Testis (tissue), 3 donors: ENCODE data around the gene KLF11. TPM values are rescaled to one million over a fixed set of nuclear protein-coding genes. Genes with fewer than 3 reads are reported as not detected.

Experiments
- DNase-seq: peaks from one replicate; pipeline ENCODE4 v3.0.0-alpha.2; 2019
- H3K27ac ChIP-seq, 2 donors: fragments of 200-600 bp; sonication (generic); one replicate each; pipeline ENCODE4 v1.5.1; 2019
- H3K27me3 ChIP-seq: fragments of 200-600 bp; sonication (generic); one replicate; pipeline ENCODE4 v1.5.1; 2019
- H3K36me3 ChIP-seq: fragments of 200-600 bp; sonication (generic); one replicate; pipeline ENCODE4 v1.5.1; 2017; ENCODE audit warnings: low read depth; ENCODE audit errors: missing control alignments
- H3K4me1 ChIP-seq: fragments of 200-600 bp; sonication (generic); one replicate; pipeline ENCODE4 v1.5.1; 2019
- H3K4me3 ChIP-seq, 2 donors: fragments of 200-600 bp; sonication (generic); one replicate each; pipeline ENCODE4 v1.5.1; 2017 to 2019
- H3K9me3 ChIP-seq: fragments of 200-600 bp; sonication (generic); one replicate; pipeline ENCODE4 v1.5.1; 2017
- CTCF ChIP-seq, 3 experiments: fragments of 450-650 bp in 2 of 3; fragments of 200-600 bp in 1 of 3; sonication (generic) in 1 of 3; IDR thresholded peaks; one replicate each; pipeline ENCODE4 v1.5.1; 2016 to 2019; ENCODE audit warnings: antibody characterized with exemption in 3 of 3, mild to moderate bottlenecking in 2 of 3, moderate library complexity in 1 of 3
- POLR2A ChIP-seq: fragments of 450-650 bp; IDR thresholded peaks from one replicate; pipeline ENCODE4 v1.6.1; 2017; ENCODE audit warnings: antibody characterized with exemption, mild to moderate bottlenecking, moderate library complexity
- WGBS, 2 donors: methylation state at CpG; one replicate each; pipeline ENCODE4 v1.1.5; 2018; 5-methylcytosine and 5-hydroxymethylcytosine counted together
- intact Hi-C: fragments of 100-400 bp; cut with DNase I; formaldehyde crosslinking; loops from one replicate; pipeline ENCODE4 v1.15.1; 2023; ENCODE audit warnings: low total_unique reads
- polyA plus RNA-seq: library from polyadenylated mRNA; stranded (reverse); fragments of 350-450 nt; fragmentation: Illumina TruSeq; extraction: RNeasy Lipid Tissue Mini Kit (QIAGEN cat#74804); gene quantifications from one replicate; pipeline ENCODE4 v1.2.3, GENCODE V29; 2014; ENCODE audit warnings: low read depth, low replicate concordance; ENCODE audit not compliant: insufficient read depth
- total RNA-seq, 2 donors: library from RNA; depleted of rRNA; stranded (reverse); fragments of >200 nt; gene quantifications; one replicate each; pipeline ENCODE4 v1.2.3, GENCODE V29; 2016

Gene KLF11
- total and polyA plus RNA-seq, 3 donors from 2014 or later: 55.0 to 72.2 (median 55.3) TPM

- Histone ChIP-seq H3K9me3 (no peaks in the 10 kb centered on the region), H3K4me1 (peaks cover 25% of the 10 kb centered on the region), H3K36me3 (no peaks in the 10 kb centered on the region), H3K27me3 (no peaks in the 10 kb centered on the region), H3K27ac (no peak overlapping the region), H3K4me3 (no peak overlapping the region)
- 85 to 90% methylated on average over 10 to 14 of the region's 14 CpGs for WGBS, 2 donors
- TF ChIP-seq CTCF (IDR thresholded peaks at IDR 0.05) (no peak), POLR2A (no peak)
- intact Hi-C loops: no loop called here
- DNase-seq: no peak
Observed at GRCh38 chr2:10033251-10034006, 9.9 kb upstream of the KLF11 start.

GRCh38 chr2:10034333-10035052 is 8.9 kb upstream of the KLF11 start:
- intact Hi-C loops: no loop called here

GRCh38 chr2:10035053-10035422 is 8.3 kb upstream of the KLF11 start:
- no peaks in the 10 kb centered on the region for H3K36me3 ChIP-seq
- WGBS, 2 donors: 76 to 88% methylated on average over 3 of the region's 3 CpGs
- H3K9me3 ChIP-seq: no peaks in the 10 kb centered on the region
- no peak for DNase-seq
- no peak for TF ChIP-seq POLR2A
- no peak for TF ChIP-seq CTCF (IDR thresholded peaks at IDR 0.05)
- peaks cover 21% of the 10 kb centered on the region for H3K4me1 ChIP-seq
- no peaks in the 10 kb centered on the region for H3K27me3 ChIP-seq
- no peak overlapping the region for H3K27ac ChIP-seq
- H3K4me3 ChIP-seq: no peak overlapping the region
- intact Hi-C loops: no loop called here

More at GRCh38 chr2:10034333-10035052, 8.9 kb upstream of the KLF11 start:
- Histone ChIP-seq H3K27ac (no peak overlapping the region), H3K4me3 (no peak overlapping the region), H3K36me3 (no peaks in the 10 kb centered on the region), H3K4me1 (peaks cover 19% of the 10 kb centered on the region), H3K9me3 (no peaks in the 10 kb centered on the region), H3K27me3 (no peaks in the 10 kb centered on the region)
- 80 to 85% methylated on average over 12 of the region's 12 CpGs for whole genome bisulfite sequencing, 2 donors
- no peak for DNase-seq
- TF ChIP-seq CTCF (IDR thresholded peaks at IDR 0.05): no peak
- no peak for TF ChIP-seq POLR2A

- Histone ChIP-seq H3K9me3 (no peaks in the 10 kb centered on the region), H3K36me3 (no peaks in the 10 kb centered on the region), H3K27ac (no peak overlapping the region), H3K27me3 (no peaks in the 10 kb centered on the region), H3K4me1 (peaks cover 26% of the 10 kb centered on the region), H3K4me3 (no peak overlapping the region)
- intact Hi-C loops: no loop called here
- DNase-seq: no peak
- TF ChIP-seq CTCF (IDR thresholded peaks at IDR 0.05): no peak
- no peak for TF ChIP-seq POLR2A
- WGBS, 2 donors: 70 to 83% methylated on average over 5 of the region's 5 CpGs
Observed at GRCh38 chr2:10035633-10036032, 7.7 kb upstream of the KLF11 start.
